HL-60 (cell line): ENCODE data around the gene MEF2A.

Experiments
- CTCF ChIP-seq: IDR thresholded peaks from one replicate; pipeline ENCODE4 v1.5.1; 2011; ENCODE audit warnings: low read length, control low read depth, inconsistent platforms; ENCODE audit not compliant: insufficient read depth
- GABPA ChIP-seq: IDR thresholded peaks from 2 replicates; pipeline ENCODE4 v1.6.1; 2012; ENCODE audit warnings: low read depth
- POLR2AphosphoS5 ChIP-seq: IDR thresholded peaks from 2 replicates; pipeline ENCODE4 v1.6.1; 2012; ENCODE audit warnings: low read depth
- REST ChIP-seq: IDR thresholded peaks from 2 replicates; pipeline ENCODE4 v1.6.1; 2012; ENCODE audit warnings: low read depth; ENCODE audit not compliant: insufficient replicate concordance
- SPI1 ChIP-seq: IDR thresholded peaks from 2 replicates; pipeline ENCODE4 v1.6.1; 2012; ENCODE audit warnings: low read depth, mild to moderate bottlenecking, borderline replicate concordance

- TF ChIP-seq POLR2AphosphoS5 (no peak), CTCF (no peak), REST (no peak), SPI1 (peak; percentile 10; the same call in 1 of the 2 replicates), GABPA (no peak)
Measured at GRCh38 chr15:99522288-99522687, 43.5 kb upstream of the MEF2A start.
